ENCODE measurements around the gene PCOLCE2. TPM values are rescaled to one million over a fixed set of nuclear protein-coding genes. Genes with fewer than 3 reads are reported as not detected.

PCOLCE2 gene
- total and polyA plus RNA-seq, 2 of the 8 experiments (the other 6 are each of a cell fraction or from before 2014, with no cell fraction given): 11.1 to 12.6 TPM

DNA sequence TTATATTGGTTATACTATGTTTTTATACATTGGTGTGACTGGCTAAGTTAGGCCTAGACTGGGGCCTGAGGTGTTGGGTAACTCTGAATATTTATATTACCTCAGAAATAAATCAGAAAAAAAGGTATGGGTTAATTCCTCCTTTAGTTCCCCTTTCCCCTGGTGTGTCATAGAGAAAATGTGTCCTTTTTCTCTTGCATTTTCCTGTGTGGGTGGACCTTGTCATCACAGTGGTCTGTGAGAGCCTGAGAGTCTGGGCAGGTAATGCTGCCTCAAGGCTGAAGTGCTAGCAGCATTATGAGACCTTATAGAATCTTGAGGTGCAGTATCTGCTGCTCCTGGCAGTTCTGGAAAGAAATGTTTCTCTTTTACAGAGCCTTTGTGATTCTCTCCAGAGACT lies 69.7 kb downstream of the PCOLCE2 start (continued):
- TF ChIP-seq, protein P1, sequence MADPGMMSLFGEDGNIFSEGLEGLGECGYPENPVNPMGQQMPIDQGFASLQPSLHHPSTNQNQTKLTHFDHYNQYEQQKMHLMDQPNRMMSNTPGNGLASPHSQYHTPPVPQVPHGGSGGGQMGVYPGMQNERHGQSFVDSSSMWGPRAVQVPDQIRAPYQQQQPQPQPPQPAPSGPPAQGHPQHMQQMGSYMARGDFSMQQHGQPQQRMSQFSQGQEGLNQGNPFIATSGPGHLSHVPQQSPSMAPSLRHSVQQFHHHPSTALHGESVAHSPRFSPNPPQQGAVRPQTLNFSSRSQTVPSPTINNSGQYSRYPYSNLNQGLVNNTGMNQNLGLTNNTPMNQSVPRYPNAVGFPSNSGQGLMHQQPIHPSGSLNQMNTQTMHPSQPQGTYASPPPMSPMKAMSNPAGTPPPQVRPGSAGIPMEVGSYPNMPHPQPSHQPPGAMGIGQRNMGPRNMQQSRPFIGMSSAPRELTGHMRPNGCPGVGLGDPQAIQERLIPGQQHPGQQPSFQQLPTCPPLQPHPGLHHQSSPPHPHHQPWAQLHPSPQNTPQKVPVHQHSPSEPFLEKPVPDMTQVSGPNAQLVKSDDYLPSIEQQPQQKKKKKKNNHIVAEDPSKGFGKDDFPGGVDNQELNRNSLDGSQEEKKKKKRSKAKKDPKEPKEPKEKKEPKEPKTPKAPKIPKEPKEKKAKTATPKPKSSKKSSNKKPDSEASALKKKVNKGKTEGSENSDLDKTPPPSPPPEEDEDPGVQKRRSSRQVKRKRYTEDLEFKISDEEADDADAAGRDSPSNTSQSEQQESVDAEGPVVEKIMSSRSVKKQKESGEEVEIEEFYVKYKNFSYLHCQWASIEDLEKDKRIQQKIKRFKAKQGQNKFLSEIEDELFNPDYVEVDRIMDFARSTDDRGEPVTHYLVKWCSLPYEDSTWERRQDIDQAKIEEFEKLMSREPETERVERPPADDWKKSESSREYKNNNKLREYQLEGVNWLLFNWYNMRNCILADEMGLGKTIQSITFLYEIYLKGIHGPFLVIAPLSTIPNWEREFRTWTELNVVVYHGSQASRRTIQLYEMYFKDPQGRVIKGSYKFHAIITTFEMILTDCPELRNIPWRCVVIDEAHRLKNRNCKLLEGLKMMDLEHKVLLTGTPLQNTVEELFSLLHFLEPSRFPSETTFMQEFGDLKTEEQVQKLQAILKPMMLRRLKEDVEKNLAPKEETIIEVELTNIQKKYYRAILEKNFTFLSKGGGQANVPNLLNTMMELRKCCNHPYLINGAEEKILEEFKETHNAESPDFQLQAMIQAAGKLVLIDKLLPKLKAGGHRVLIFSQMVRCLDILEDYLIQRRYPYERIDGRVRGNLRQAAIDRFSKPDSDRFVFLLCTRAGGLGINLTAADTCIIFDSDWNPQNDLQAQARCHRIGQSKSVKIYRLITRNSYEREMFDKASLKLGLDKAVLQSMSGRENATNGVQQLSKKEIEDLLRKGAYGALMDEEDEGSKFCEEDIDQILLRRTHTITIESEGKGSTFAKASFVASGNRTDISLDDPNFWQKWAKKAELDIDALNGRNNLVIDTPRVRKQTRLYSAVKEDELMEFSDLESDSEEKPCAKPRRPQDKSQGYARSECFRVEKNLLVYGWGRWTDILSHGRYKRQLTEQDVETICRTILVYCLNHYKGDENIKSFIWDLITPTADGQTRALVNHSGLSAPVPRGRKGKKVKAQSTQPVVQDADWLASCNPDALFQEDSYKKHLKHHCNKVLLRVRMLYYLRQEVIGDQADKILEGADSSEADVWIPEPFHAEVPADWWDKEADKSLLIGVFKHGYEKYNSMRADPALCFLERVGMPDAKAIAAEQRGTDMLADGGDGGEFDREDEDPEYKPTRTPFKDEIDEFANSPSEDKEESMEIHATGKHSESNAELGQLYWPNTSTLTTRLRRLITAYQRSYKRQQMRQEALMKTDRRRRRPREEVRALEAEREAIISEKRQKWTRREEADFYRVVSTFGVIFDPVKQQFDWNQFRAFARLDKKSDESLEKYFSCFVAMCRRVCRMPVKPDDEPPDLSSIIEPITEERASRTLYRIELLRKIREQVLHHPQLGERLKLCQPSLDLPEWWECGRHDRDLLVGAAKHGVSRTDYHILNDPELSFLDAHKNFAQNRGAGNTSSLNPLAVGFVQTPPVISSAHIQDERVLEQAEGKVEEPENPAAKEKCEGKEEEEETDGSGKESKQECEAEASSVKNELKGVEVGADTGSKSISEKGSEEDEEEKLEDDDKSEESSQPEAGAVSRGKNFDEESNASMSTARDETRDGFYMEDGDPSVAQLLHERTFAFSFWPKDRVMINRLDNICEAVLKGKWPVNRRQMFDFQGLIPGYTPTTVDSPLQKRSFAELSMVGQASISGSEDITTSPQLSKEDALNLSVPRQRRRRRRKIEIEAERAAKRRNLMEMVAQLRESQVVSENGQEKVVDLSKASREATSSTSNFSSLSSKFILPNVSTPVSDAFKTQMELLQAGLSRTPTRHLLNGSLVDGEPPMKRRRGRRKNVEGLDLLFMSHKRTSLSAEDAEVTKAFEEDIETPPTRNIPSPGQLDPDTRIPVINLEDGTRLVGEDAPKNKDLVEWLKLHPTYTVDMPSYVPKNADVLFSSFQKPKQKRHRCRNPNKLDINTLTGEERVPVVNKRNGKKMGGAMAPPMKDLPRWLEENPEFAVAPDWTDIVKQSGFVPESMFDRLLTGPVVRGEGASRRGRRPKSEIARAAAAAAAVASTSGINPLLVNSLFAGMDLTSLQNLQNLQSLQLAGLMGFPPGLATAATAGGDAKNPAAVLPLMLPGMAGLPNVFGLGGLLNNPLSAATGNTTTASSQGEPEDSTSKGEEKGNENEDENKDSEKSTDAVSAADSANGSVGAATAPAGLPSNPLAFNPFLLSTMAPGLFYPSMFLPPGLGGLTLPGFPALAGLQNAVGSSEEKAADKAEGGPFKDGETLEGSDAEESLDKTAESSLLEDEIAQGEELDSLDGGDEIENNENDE (IDR thresholded peaks at IDR 0.05; ENCODE audit: insufficient replicate concordance, low read length): no peak
- TF ChIP-seq HDAC2 (IDR thresholded peaks at IDR 0.05; ENCODE audit: borderline replicate concordance in 1 of 2, low read depth in 2 of 2, low read length in 2 of 2): no peak
- no peak for TF ChIP-seq SIRT6 (IDR thresholded peaks at IDR 0.05; ENCODE audit: low read length)

Measured in H1 (cell line).